ENCODE data around the gene ROR2. TPM values are rescaled to one million over a fixed set of nuclear protein-coding genes. Genes with fewer than 3 reads are reported as not detected.
"Not testable (repeated sequence)": the region's sequence is repeated elsewhere in the genome, so short reads cannot be mapped to it uniquely, and the experiment has no call there.

ROR2 gene
- total RNA-seq, 1 experiment from 2014 or later = 0.66 TPM

GRCh38 chr9:91810286-91810905, 139.6 kb downstream of the ROR2 start:
- Histone ChIP-seq H3K9me3 (replicated peaks) (no peaks in the 10 kb centered on the region), H3K4me1 (replicated peaks) (no peaks in the 10 kb centered on the region), H3K4me3 (no peak overlapping the region), H3K27ac (no peak overlapping the region), H3K36me3 (no peaks in the 10 kb centered on the region), H3K27me3 (replicated peaks) (no peaks in the 10 kb centered on the region)
- no peak for DNase-seq (ENCODE audit: low read depth in 1 of 2, low spot score in 2 of 2)

DNA sequence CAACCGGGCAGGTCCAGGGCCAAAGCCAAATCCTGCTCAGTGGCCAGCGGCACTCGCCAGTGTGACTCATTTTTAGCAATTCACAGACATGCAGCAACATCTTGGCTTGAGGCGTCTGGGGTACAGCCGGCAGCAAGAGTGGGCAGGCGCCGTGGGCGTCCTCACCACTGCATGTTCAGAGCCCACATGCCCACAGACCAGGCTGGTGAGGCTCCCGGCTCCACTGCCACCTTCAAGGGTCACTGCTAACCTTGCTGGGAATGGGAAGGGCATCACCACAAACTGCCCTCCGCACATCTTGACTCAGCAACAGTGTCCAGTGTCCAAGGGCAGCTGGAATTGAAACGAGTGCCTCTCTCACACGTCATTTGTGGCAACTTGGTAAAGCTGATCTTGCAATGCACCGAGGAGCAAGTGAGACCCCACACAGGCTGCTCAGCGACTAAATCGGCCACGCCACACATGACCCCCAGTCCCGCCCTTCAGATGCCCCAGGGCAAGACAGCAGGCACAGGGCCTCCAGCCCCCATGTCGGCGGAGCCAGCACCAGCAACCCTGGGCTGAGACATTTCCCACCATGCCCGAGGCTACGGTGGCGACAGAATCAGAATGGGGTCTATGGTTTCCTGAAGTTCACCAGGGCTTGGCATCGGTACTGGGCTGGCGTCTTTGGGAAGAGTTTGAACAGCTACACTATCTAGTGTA, 140.3 kb downstream of the ROR2 start:
- Histone ChIP-seq H3K4me3 (no peak overlapping the region), H3K4me1 (replicated peaks) (no peaks in the 10 kb centered on the region), H3K27me3 (replicated peaks) (no peaks in the 10 kb centered on the region), H3K36me3 (no peaks in the 10 kb centered on the region), H3K9me3 (replicated peaks) (no peaks in the 10 kb centered on the region), H3K27ac (no peak overlapping the region)
- DNase-seq (ENCODE audit: low read depth in 1 of 2, low spot score in 2 of 2) = no peak

DNA sequence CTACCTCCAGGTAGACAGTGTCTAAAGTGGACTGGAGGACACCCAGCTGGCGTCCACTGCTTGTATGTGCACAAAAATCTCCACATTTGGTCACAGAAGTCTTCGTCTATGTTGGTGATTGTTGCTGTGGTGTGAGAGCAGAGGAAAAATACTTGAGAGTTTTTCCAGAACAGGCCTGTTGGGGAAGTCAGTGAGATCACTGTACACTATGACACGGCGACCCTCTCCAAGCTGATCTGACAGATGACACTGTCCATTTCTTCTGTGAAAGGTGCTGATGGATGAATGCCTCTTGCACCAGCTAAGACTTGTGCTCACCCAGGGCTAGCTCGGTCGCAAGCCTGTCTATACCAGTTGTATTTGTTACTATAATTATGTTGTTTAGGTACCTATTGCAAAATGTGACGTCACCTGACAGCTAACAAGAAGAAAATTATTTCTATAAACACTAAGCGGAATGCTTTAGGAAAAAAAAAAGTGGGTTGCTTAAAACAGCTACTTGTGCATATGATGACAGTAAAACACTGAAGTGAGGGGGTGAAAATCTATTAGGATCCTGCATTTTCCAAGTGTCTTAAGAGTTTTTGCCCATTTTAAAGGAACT, 142.3 kb downstream of the ROR2 start:
- Histone ChIP-seq H3K4me1 (replicated peaks) (peaks cover 9% of the 10 kb centered on the region), H3K4me3 (no peak overlapping the region), H3K36me3 (no peaks in the 10 kb centered on the region), H3K27me3 (replicated peaks) (no peaks in the 10 kb centered on the region), H3K27ac (no peak overlapping the region), H3K9me3 (replicated peaks) (no peaks in the 10 kb centered on the region)
- no peak for DNase-seq (ENCODE audit: low read depth in 1 of 2, low spot score in 2 of 2)

DNA sequence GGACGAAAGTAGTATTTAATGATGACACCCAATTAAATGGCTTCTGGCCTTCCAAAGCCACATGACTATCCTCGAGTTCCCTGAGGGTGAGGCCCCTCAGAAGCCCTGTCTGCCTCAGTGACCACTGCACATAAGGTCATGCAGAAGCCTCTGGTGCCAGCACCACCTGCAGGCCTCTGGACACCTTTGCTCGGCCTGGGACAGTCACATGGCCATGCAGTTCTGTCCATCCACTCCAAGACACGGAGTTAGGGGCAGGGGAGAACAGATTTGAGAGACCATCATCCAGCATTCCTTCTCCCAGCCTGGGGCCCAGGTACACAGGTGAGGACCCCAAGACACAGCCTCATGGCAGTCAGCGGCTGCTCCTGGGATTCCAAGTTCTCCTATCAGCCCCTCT, 145.0 kb downstream of the ROR2 start:
- Histone ChIP-seq H3K4me1 (replicated peaks) (peaks cover 13% of the 10 kb centered on the region), H3K27me3 (replicated peaks) (no peaks in the 10 kb centered on the region), H3K36me3 (no peaks in the 10 kb centered on the region), H3K9me3 (replicated peaks) (no peaks in the 10 kb centered on the region), H3K4me3 (no peak overlapping the region), H3K27ac (no peak overlapping the region)
- peak in 1 of 2 experiments; percentile 10 for DNase-seq (ENCODE audit: low read depth in 1 of 2, low spot score in 2 of 2)

- Histone ChIP-seq H3K4me3 (no peak overlapping the region), H3K9me3 (replicated peaks) (no peaks in the 10 kb centered on the region), H3K27ac (no peak overlapping the region), H3K27me3 (replicated peaks) (no peaks in the 10 kb centered on the region), H3K4me1 (replicated peaks) (peaks cover 13% of the 10 kb centered on the region), H3K36me3 (no peaks in the 10 kb centered on the region)
- no peak for DNase-seq (ENCODE audit: low read depth in 1 of 2, low spot score in 2 of 2)
Measured at GRCh38 chr9:91803970-91804752, 145.9 kb downstream of the ROR2 start.

DNA sequence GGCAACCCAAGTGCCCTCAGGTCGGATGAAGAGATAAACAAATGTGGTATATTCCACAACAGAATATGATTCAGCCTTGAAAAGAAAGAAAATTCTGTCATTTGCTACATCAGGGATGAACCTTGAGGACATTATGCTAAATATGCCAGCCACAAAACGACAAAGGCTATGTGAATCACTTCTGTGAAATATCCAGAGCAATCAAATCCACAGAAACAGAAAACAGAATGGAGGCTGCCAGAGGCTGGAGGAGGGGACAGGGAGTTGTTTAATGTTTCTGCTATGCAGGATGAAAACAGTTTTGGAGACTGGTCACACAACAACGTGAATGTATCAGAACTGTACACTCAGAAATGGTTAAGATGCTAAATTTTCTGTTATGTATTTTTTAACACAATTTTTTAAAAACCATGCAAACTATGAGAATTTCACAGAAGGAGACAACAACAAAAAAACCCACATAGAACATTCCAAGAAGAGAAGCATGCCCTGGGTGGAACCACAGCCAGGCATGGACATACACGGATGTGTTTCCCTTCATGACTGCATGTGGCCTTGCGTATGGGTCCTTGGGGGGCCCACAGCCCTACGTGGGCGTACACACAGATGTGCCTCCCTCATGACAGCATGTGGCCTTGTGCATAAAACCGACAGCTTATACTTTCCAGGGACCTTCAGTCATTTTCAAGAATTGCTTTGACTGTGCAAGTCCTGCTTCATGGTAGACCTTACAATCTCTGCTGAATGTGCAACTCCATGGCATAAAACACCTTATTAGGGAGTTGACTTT, 146.7 kb downstream of the ROR2 start:
- no peak overlapping the region for H3K27ac ChIP-seq
- no peaks in the 10 kb centered on the region for H3K27me3 ChIP-seq (replicated peaks)
- H3K9me3 ChIP-seq (replicated peaks) = no peaks in the 10 kb centered on the region
- peaks cover 13% of the 10 kb centered on the region for H3K4me1 ChIP-seq (replicated peaks)
- no peaks in the 10 kb centered on the region for H3K36me3 ChIP-seq
- DNase-seq (ENCODE audit: low read depth in 1 of 2, low spot score in 2 of 2) = peak in 1 of 2 experiments; percentile 24
- H3K4me3 ChIP-seq = no peak overlapping the region

GRCh38 chr9:91802391-91802790, 147.6 kb downstream of the ROR2 start:
- DNase-seq (ENCODE audit: low read depth in 1 of 2, low spot score in 2 of 2) = no peak
- Histone ChIP-seq H3K27me3 (replicated peaks) (no peaks in the 10 kb centered on the region), H3K4me3 (no peak overlapping the region), H3K27ac (no peak overlapping the region), H3K36me3 (no peaks in the 10 kb centered on the region), H3K9me3 (replicated peaks) (no peaks in the 10 kb centered on the region), H3K4me1 (replicated peaks) (peaks cover 13% of the 10 kb centered on the region)

GRCh38 chr9:91800473-91801030, 149.5 kb downstream of the ROR2 start:
- H3K36me3 ChIP-seq = no peaks in the 10 kb centered on the region
- H3K4me1 ChIP-seq (replicated peaks) = peaks cover 13% of the 10 kb centered on the region
- H3K4me3 ChIP-seq = no peak overlapping the region
- DNase-seq (ENCODE audit: low read depth in 1 of 2, low spot score in 2 of 2) = no peak
- no peaks in the 10 kb centered on the region for H3K27me3 ChIP-seq (replicated peaks)
- H3K9me3 ChIP-seq (replicated peaks) = no peaks in the 10 kb centered on the region
- no peak overlapping the region for H3K27ac ChIP-seq

- Histone ChIP-seq H3K9me3 (replicated peaks) (no peaks in the 10 kb centered on the region), H3K27ac (no peak overlapping the region), H3K36me3 (no peaks in the 10 kb centered on the region), H3K27me3 (replicated peaks) (no peaks in the 10 kb centered on the region), H3K4me3 (no peak overlapping the region), H3K4me1 (replicated peaks) (peaks cover 13% of the 10 kb centered on the region)
- no peak for DNase-seq (ENCODE audit: low read depth in 1 of 2, low spot score in 2 of 2)
Measured at GRCh38 chr9:91799113-91799744, 150.8 kb downstream of the ROR2 start.

DNA sequence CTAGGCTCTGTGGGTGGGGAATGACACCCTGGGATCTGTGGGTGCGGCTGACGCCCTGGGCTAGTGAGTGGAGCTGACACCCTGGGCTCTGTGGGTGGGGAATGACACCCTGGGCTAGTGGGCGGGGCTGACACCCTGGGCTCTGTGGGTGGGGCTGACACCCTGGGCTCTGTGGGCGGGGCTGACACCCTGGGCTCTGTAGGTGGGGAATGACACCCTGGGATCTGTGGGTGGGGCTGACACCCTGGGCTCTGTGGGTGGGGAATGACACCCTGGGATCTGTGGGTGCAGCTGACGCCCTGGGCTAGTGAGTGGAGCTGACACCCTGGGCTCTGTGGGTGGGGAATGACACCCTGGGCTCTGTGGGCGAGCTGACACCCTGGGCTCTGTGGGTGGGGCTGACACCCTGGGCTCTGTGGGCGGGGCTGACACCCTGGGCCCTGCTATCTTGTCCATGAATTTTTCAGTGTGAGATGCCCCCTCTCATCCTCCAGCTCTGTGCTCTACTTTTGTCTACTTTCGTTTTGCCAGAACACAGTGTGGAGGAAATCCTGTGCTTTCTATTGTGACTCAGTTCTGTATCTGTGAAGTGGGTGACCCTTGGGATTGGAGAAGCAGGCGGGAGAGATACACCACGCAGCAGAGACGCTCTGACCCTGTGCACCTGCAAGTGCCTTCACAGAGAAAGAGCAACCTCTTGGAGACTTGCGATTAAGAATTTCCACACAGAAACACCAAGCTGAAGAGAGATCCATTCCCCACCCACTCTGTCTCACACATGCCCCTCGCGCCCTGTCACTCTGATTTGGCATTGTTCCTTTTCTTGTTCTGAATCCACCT, 151.5 kb downstream of the ROR2 start:
- H3K27me3 ChIP-seq (replicated peaks); H3K36me3 ChIP-seq; DNase-seq (ENCODE audit: low read depth in 1 of 2, low spot score in 2 of 2); H3K27ac ChIP-seq; H3K4me3 ChIP-seq; H3K9me3 ChIP-seq (replicated peaks); H3K4me1 ChIP-seq (replicated peaks): not testable (repeated sequence)

DNA sequence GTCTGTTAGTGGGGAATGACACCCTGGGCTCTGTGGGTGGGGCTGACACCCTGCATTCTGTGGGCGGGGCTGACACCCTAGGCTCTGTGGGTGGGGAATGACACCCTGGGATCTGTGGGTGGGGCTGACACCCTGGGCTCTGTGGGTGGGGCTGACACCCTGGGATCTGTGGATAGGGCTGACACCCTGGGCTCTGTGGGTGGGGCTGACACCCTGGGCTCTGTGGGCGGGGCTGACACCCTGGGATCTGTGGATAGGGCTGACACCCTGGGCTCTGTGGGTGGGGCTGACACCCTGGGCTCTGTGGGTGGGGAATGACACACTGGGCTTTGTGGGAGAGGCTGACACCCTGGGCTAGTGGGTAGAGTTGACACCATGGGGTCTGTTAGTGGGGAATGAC, 152.5 kb downstream of the ROR2 start:
- H3K4me1 ChIP-seq (replicated peaks); H3K27ac ChIP-seq; DNase-seq (ENCODE audit: low read depth in 1 of 2, low spot score in 2 of 2); H3K4me3 ChIP-seq; H3K27me3 ChIP-seq (replicated peaks); H3K9me3 ChIP-seq (replicated peaks); H3K36me3 ChIP-seq: not testable (repeated sequence)

- DNase-seq (ENCODE audit: low read depth in 1 of 2, low spot score in 2 of 2); H3K36me3 ChIP-seq; H3K27me3 ChIP-seq (replicated peaks); H3K27ac ChIP-seq; H3K4me1 ChIP-seq (replicated peaks); H3K4me3 ChIP-seq; H3K9me3 ChIP-seq (replicated peaks): not testable (repeated sequence)
Measured at GRCh38 chr9:91796516-91796915, 153.5 kb downstream of the ROR2 start.
